HepG2 (cell line): Measurements from ENCODE around the gene GLB1L3. TPM values are rescaled to one million over a fixed set of nuclear protein-coding genes. Genes with fewer than 3 reads are reported as not detected.
A peak's percentile ranks its signal among the peaks of the same experiment; 100 is the strongest.

Experiments
- ARNT ChIP-seq: fragments of 450-650 bp; IDR thresholded peaks from 2 replicates; pipeline ENCODE4 v1.6.1; 2017
- BCL3 ChIP-seq: sonication (generic); formaldehyde crosslinking; IDR thresholded peaks from 2 replicates; pipeline ENCODE4 v1.5.1; 2020; ENCODE audit warnings: mild to moderate bottlenecking, missing genetic modification reagents, moderate library complexity
- BRD4 ChIP-seq: sonication (generic); formaldehyde crosslinking; IDR thresholded peaks from 2 replicates; pipeline ENCODE4 v1.4.0; 2020; ENCODE audit warnings: missing genetic modification reagents
- CBX1 ChIP-seq: IDR thresholded peaks from one replicate; pipeline ENCODE4 v1.6.1; 2016; ENCODE audit warnings: antibody characterized with exemption, low read depth
- E2F5 ChIP-seq: sonication (generic); formaldehyde crosslinking; conservative IDR thresholded peaks from 2 replicates; pipeline ENCODE4 v1.4.0; 2020; ENCODE audit warnings: missing genetic modification reagents
- GATAD2A ChIP-seq: IDR thresholded peaks from 2 replicates; pipeline ENCODE4 v1.6.1; 2016
- IKZF4 ChIP-seq: sonication (generic); formaldehyde crosslinking; IDR thresholded peaks from 2 replicates; pipeline ENCODE4 v1.5.1; 2020; ENCODE audit warnings: borderline replicate concordance, mild to moderate bottlenecking, low read depth, missing genetic modification reagents; ENCODE audit errors: not compliant biosample characterization
- KDM3A ChIP-seq: IDR thresholded peaks from 2 replicates; pipeline ENCODE4 v1.6.1; 2018; ENCODE audit warnings: low read depth, missing compliant biosample characterization
- NFKBIZ ChIP-seq: IDR thresholded peaks from 2 replicates; pipeline ENCODE4 v1.6.1; 2018; ENCODE audit warnings: missing genetic modification reagents, missing compliant biosample characterization
- NR2F6 ChIP-seq, 2 experiments: IDR thresholded peaks; 2 replicates each; pipeline ENCODE4 v1.6.1; 2016; ENCODE audit warnings: antibody characterized with exemption in 1 of 2, mild to moderate bottlenecking in 1 of 2
- PRDM4 ChIP-seq: sonication (generic); formaldehyde crosslinking; IDR thresholded peaks from 2 replicates; pipeline ENCODE4 v1.9.0; 2021; ENCODE audit warnings: missing genetic modification reagents, borderline replicate concordance
- RNF2 ChIP-seq: fragments of 450-650 bp; conservative IDR thresholded peaks from 2 replicates; pipeline ENCODE4 v1.6.1; 2016; ENCODE audit warnings: low read depth
- THAP11 ChIP-seq: IDR thresholded peaks from 2 replicates; pipeline ENCODE4 v1.6.1; 2016; ENCODE audit warnings: missing biosample characterization, missing genetic modification reagents
- ZMAT3 ChIP-seq: sonication (generic); formaldehyde crosslinking; conservative IDR thresholded peaks from 2 replicates; pipeline ENCODE4 v1.7.0; 2021; ENCODE audit warnings: missing genetic modification reagents
- ZNF296 ChIP-seq: sonication (generic); formaldehyde crosslinking; conservative IDR thresholded peaks from 2 replicates; pipeline ENCODE4 v1.5.0; 2020; ENCODE audit warnings: mild to moderate bottlenecking, missing genetic modification reagents
- ZNF331 ChIP-seq: sonication (generic); formaldehyde crosslinking; IDR thresholded peaks from 2 replicates; pipeline ENCODE4 v1.4.0; 2020; ENCODE audit warnings: missing genetic modification reagents
- ZNF335 ChIP-seq: sonication (generic); formaldehyde crosslinking; IDR thresholded peaks from 2 replicates; pipeline ENCODE4 v1.4.0; 2020; ENCODE audit warnings: missing genetic modification reagents
- ZNF512B ChIP-seq: sonication (generic); formaldehyde crosslinking; IDR thresholded peaks from 2 replicates; pipeline ENCODE4 v1.5.1; 2020; ENCODE audit warnings: missing genetic modification reagents, mild to moderate bottlenecking, borderline replicate concordance
- ZNF570 ChIP-seq: sonication (generic); formaldehyde crosslinking; IDR thresholded peaks from 2 replicates; pipeline ENCODE4 v1.4.0; 2020; ENCODE audit warnings: mild to moderate bottlenecking, missing genetic modification reagents, borderline replicate concordance
- ZNF572 ChIP-seq: sonication (generic); formaldehyde crosslinking; IDR thresholded peaks from 2 replicates; pipeline ENCODE4 v1.5.1; 2020; ENCODE audit warnings: mild to moderate bottlenecking, missing genetic modification reagents
- ZNF644 ChIP-seq: IDR thresholded peaks from 2 replicates; pipeline ENCODE4 v1.6.1; 2016; ENCODE audit warnings: low read depth
- polyA plus RNA-seq, 8 experiments: library from polyadenylated mRNA; depleted of rRNA in 3 of 8; stranded (reverse) in 7 of 8; unstranded in 1 of 8; fragments of >200 nt; fragmentation: Illumina TruSeq in 4 of 8; extraction: Trizol in 4 of 8; gene quantifications; 2 replicates each; pipeline versions ENCODE4 v1.2.1 to v1.2.3, GENCODE V29; 2011 to 2016; ENCODE audit warnings: low read depth in 4 of 8, missing spikeins in 1 of 8, mixed read lengths in 1 of 8; ENCODE audit not compliant: insufficient read depth in 1 of 8
- total RNA-seq, 5 experiments: library from RNA; depleted of rRNA; stranded (reverse); fragments of >200 nt; fragmentation: Illumina TruSeq; extraction: Trizol; gene quantifications; 2 replicates each; pipeline ENCODE4 v1.2.3, GENCODE V29; 2016; ENCODE audit warnings: low read depth in 1 of 5

Gene GLB1L3
- total and polyA plus RNA-seq, 2 of the 13 experiments (the other 11 are each of a cell fraction or from before 2014, with no cell fraction given) = not detected

GRCh38 chr11:134360050-134360835 is 84.1 kb downstream of the GLB1L3 start (continued):
- TF ChIP-seq NFKBIZ (CRISPR knock-in tag) (no peak), ZNF644 (no peak), ZNF570 (CRISPR knock-in tag) (no peak), BRD4 (CRISPR knock-in tag) (no peak), ZNF512B (CRISPR knock-in tag) (0 out of 2 replicates have a peak, but pooled peaks have one; percentile 33), ZNF572 (CRISPR knock-in tag) (no peak), RNF2 (peak; percentile 60; the same call in 1 of the 2 replicates), ZNF331 (peak; percentile 59; the same call in 1 of the 2 replicates), GATAD2A (CRISPR knock-in tag) (0 out of 2 replicates have a peak, but pooled peaks have one; percentile 17), CBX1 (no peak), ARNT (no peak), PRDM4 (CRISPR knock-in tag) (no peak), NR2F6 (IDR thresholded peaks at IDR 0.05) (no peak), NR2F6 (CRISPR knock-in tag; IDR thresholded peaks at IDR 0.05) (no peak), KDM3A (CRISPR knock-in tag) (peak; percentile 66; the same call in 1 of the 2 replicates), ZMAT3 (CRISPR knock-in tag) (no peak), E2F5 (CRISPR knock-in tag) (no peak), ZNF296 (CRISPR knock-in tag) (no peak), BCL3 (CRISPR knock-in tag) (no peak), ZNF335 (CRISPR knock-in tag) (no peak), THAP11 (CRISPR knock-in tag) (peak; percentile 36; the same call in 1 of the 2 replicates), IKZF4 (CRISPR knock-in tag) (no peak)
